Subcutaneous abdominal adipose tissue (tissue), 5 donors: Measurements from ENCODE around the gene ZMAT5.

Source experiments
- H3K27ac ChIP-seq: one replicate; pipeline ENCODE4 v1.7.0; 2013; ENCODE audit warnings: low read depth, mild to moderate bottlenecking, inconsistent platforms, low read length, moderate library complexity
- H3K27me3 ChIP-seq, 5 donors: one replicate each; pipeline ENCODE4 v1.7.0; 2013; ENCODE audit warnings: low read length in 5 of 5, inconsistent platforms in 1 of 5; ENCODE audit not compliant: control insufficient read depth in 5 of 5, insufficient read depth in 4 of 5
- H3K36me3 ChIP-seq, 5 donors: one replicate each; pipeline ENCODE4 v1.7.0; 2013; ENCODE audit warnings: low read length in 5 of 5; ENCODE audit not compliant: control insufficient read depth in 5 of 5, insufficient read depth in 5 of 5
- H3K4me1 ChIP-seq, 5 donors: one replicate each; pipeline ENCODE4 v1.7.0; 2013; ENCODE audit warnings: low read length in 5 of 5, mild to moderate bottlenecking in 3 of 5, moderate library complexity in 1 of 5; ENCODE audit not compliant: control insufficient read depth in 5 of 5, insufficient read depth in 5 of 5
- H3K4me3 ChIP-seq, 5 donors: one replicate each; pipeline ENCODE4 v1.7.0; 2013; ENCODE audit warnings: low read length in 5 of 5, low read depth in 1 of 5
- H3K9ac ChIP-seq, 5 donors: one replicate each; pipeline ENCODE4 v1.7.0; 2013; ENCODE audit warnings: low read length in 5 of 5, mild to moderate bottlenecking in 4 of 5, moderate library complexity in 3 of 5
- H3K9me3 ChIP-seq, 5 donors: one replicate each; pipeline ENCODE4 v1.7.0; 2013; ENCODE audit warnings: low read length in 5 of 5; ENCODE audit not compliant: control insufficient read depth in 5 of 5
- donor health status: healthy.
- donor health status: healthy.
- donor health status: healthy.
- donor health status: healthy.
- donor health status: healthy.

Gene ZMAT5

GRCh38 chr22:29790061-29790460 is 23.3 kb upstream of the ZMAT5 start:
- Histone ChIP-seq H3K9ac (no peak overlapping the region), H3K36me3 (peaks cover 3 to 79% (median 72%) of the 10 kb centered on the region in 5 donors), H3K4me1 (peaks cover 0 to 4% (median 2%) of the 10 kb centered on the region in 5 donors), H3K9me3 (no peaks in the 10 kb centered on the region), H3K27ac (no peak overlapping the region), H3K27me3 (no peaks in the 10 kb centered on the region), H3K4me3 (no peak overlapping the region)

DNA sequence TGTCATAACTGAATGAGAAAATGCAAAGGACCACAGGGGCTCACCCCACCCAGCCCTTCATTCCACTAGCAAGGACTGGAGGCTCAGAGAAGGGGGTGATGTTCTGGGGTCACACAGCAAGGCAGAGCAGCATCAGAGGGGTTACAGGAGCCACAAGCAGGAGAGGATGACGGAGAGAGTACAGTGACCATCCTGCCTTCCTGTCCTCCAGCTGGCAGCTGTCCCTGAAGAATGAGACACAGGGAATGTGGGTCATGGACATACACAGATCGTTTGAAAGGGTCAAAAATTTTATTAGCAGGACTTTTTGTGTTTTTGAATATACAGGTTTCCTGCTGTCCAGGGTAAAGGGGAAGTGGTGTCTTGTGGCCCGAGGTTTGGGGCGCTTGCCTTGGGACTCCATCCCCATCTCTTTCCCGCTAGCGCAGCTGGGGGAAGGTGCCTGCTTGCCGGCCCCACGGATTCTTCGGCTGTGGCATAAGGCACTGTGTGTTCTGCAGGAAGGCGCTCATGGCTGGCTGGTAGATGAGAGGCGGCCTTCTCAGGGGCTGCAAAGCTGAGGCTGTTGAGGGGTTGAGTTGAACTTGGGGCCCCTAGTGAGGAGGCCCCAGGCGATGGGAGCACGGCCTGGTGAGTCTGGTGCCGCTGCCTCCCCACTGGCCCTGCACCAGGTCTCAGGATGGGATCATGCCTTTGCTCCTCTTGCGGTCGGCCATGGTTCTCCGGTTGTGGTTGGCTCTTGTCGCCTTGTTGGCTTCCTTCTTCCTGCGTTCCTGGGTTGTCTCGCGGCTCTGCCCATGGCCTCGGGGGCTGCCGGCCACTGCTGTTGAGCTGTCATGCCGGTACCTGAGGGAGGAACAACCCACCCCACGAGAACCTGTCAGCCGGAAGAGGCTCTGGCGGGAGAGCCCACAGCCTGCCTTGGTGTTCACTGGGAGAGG is 21.8 kb upstream of the ZMAT5 start:
- peaks cover 6 to 14% (median 13%) of the 10 kb centered on the region in 5 donors for H3K4me1 ChIP-seq
- peak overlapping the region in 1 of 5 donors; percentile 5 for H3K9ac ChIP-seq
- no peaks in the 10 kb centered on the region for H3K9me3 ChIP-seq
- H3K4me3 ChIP-seq: no peak overlapping the region
- no peaks in the 10 kb centered on the region for H3K27me3 ChIP-seq
- no peak overlapping the region for H3K27ac ChIP-seq
- H3K36me3 ChIP-seq: peaks cover 0 to 69% (median 63%) of the 10 kb centered on the region in 5 donors

GRCh38 chr22:29787371-29787980 is 20.7 kb upstream of the ZMAT5 start:
- Histone ChIP-seq H3K9ac (no peak overlapping the region), H3K27me3 (no peaks in the 10 kb centered on the region), H3K4me3 (no peak overlapping the region), H3K9me3 (no peaks in the 10 kb centered on the region), H3K36me3 (peaks cover 0 to 58% (median 52%) of the 10 kb centered on the region in 5 donors), H3K4me1 (peaks cover 6 to 15% (median 13%) of the 10 kb centered on the region in 5 donors), H3K27ac (peak overlapping the region; percentile 15)

GRCh38 chr22:29786031-29786430 is 19.2 kb upstream of the ZMAT5 start:
- Histone ChIP-seq H3K4me1 (peaks cover 10 to 29% (median 24%) of the 10 kb centered on the region in 5 donors), H3K4me3 (no peak overlapping the region), H3K36me3 (peaks cover 0 to 43% (median 39%) of the 10 kb centered on the region in 5 donors), H3K27ac (no peak overlapping the region), H3K27me3 (no peaks in the 10 kb centered on the region), H3K9ac (no peak overlapping the region), H3K9me3 (no peaks in the 10 kb centered on the region)

DNA sequence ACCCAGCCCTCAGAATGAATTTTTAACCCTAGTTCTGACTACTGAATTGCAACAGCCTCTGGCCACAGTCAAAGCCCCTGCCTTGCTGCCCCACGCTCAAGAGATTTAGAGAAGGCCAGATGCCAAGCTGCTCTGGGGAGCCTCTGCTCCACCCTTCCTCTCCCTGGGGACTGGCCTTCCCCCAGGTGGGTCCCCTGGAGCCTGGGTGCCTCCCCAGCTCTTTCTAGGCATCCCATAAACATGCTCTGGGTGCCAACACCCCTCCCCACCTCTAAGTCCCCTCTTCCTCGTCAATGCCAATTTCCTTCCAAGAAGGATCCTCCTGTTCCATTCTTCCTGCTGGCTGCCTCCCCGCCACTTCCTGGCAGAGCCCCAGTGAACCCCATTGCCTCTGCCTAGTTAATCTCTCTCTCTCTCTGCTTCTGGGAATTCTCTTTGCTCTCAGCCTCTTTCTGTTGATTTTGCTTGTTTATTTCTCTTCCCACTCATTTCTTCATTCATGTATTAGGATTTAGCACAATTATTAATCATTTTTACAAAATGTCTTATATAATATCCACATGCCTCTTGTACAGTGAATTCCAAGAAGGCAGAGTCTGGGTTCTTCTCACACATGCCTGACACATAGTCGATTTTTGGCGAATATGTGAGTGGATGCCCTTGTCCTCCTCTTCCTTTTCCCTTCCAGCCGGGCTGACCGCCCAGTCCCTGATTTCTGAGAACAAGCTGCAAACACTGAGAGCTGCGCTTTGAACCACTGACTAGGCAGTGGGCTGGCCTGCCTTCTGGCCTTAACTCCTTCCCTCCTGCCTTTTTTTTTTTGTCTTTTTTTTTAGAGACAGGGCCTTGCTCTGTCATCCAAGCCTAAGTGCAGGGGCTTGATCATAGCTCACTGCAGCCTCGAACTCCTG is 17.9 kb upstream of the ZMAT5 start:
- Histone ChIP-seq H3K4me3 (peak overlapping the region in 1 of 5 donors; percentile 11), H3K4me1 (peaks cover 10 to 39% (median 30%) of the 10 kb centered on the region in 5 donors), H3K9me3 (no peaks in the 10 kb centered on the region), H3K27me3 (no peaks in the 10 kb centered on the region), H3K36me3 (peaks cover 0 to 30% (median 26%) of the 10 kb centered on the region in 5 donors), H3K27ac (peak overlapping the region; percentile 94), H3K9ac (peak overlapping the region in 4 of 5 donors; percentile 2 to 66 (median 56))

- Histone ChIP-seq H3K9ac (peak overlapping the region in 2 of 5 donors; percentile 27 to 65), H3K4me3 (no peak overlapping the region), H3K4me1 (peaks cover 10 to 45% (median 32%) of the 10 kb centered on the region in 5 donors), H3K36me3 (peaks cover 0 to 5% (median 3%) of the 10 kb centered on the region in 5 donors), H3K9me3 (no peaks in the 10 kb centered on the region), H3K27ac (peak overlapping the region; percentile 18), H3K27me3 (no peaks in the 10 kb centered on the region)
Measured at GRCh38 chr22:29782061-29782845, 15.4 kb upstream of the ZMAT5 start.

DNA sequence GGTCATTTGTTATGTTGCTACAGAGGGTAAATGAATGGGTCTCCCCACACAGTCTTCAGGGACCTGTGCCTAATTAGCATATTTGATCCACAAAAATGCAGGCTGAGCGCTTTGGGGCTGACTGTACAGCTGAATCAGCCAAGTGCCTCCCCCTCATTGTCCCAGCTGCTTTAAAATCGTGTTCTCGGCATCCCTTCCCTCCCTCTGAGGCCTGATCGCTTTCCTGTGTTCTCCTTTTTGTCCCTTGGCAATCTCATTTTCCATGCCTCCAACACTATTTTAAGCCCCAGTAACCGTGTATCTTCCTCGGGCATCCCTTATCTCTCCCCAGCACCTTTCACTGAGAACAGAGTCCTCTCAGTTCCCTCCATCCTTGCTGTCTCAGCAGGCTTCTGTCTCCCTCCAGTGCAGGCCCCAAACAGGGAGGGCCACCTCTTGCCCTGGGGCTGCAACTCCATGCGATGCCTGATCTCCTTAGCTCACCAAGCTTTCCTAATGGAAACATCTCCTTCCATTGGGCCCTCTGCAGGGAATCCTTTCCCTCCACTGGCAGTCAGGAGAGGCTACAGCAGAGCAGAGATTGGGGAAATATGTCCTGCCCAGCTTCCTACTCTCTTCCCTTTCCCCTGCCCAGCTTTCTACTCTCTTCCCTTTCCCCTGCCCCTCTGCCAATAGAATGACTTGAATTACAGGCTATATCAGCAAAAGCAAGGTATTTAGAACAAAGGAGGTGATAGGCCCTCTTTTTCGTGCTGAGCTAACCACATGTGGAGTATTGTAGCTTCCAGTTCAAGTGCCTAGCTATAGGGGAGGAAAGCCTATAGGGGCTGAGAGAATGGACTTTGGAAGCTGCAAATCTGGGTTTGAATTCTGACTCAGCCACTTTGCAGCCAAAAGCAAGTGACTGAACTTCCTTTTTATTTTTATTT is 14.2 kb upstream of the ZMAT5 start:
- H3K4me3 ChIP-seq: peak overlapping the region in 1 of 5 donors; percentile 40
- no peaks in the 10 kb centered on the region for H3K36me3 ChIP-seq
- no peak overlapping the region for H3K9ac ChIP-seq
- H3K4me1 ChIP-seq: peaks cover 10 to 45% (median 32%) of the 10 kb centered on the region in 5 donors
- H3K9me3 ChIP-seq: no peaks in the 10 kb centered on the region
- H3K27ac ChIP-seq: peak overlapping the region; percentile 60
- H3K27me3 ChIP-seq: no peaks in the 10 kb centered on the region

GRCh38 chr22:29780220-29780619 is 13.4 kb upstream of the ZMAT5 start:
- Histone ChIP-seq H3K4me3 (no peak overlapping the region), H3K27ac (no peak overlapping the region), H3K9me3 (no peaks in the 10 kb centered on the region), H3K27me3 (no peaks in the 10 kb centered on the region), H3K9ac (no peak overlapping the region), H3K36me3 (no peaks in the 10 kb centered on the region), H3K4me1 (peaks cover 10 to 45% (median 32%) of the 10 kb centered on the region in 5 donors)
